B cell (primary cell): ENCODE measurements around the gene LAMTOR2. TPM values are rescaled to one million over a fixed set of nuclear protein-coding genes. Genes with fewer than 3 reads are reported as not detected.

Experiments
- ATAC-seq: fragments of 200-7000 bp; cut with Tn5 transposase; one replicate; pipeline ENCODE4 v1.10.0; 2021; ENCODE audit warnings: low read depth, mild to moderate bottlenecking, moderate number of reproducible peaks, moderate library complexity
- CTCF ChIA-PET: fragments of 350-600 bp; sonication (Branson Sonifier 250); formaldehyde crosslinking; loops from one replicate; lab custom pipeline; 2021; ENCODE audit warnings: antibody characterized with exemption, inconsistent platforms; lab: Charles Lee
- POLR2A ChIA-PET: fragments of 350-600 bp; sonication (Branson Sonifier 250); formaldehyde crosslinking; loops from one replicate; lab custom pipeline; 2021; ENCODE audit warnings: antibody characterized with exemption; lab: Charles Lee
- DNase-seq: peaks from one replicate; pipeline ENCODE4 v3.0.0; 2013
- H2AFZ ChIP-seq: 2 replicates; pipeline ENCODE4 v1.6.1; 2012; ENCODE audit warnings: mild to moderate bottlenecking, low read depth, low read length; ENCODE audit not compliant: insufficient read depth, poor library complexity, severe bottlenecking
- H3K27ac ChIP-seq, 2 donors: 1 replicate in 1 of 2; 2 replicates in 1 of 2; pipeline ENCODE4 v1.5.1; 2012 to 2013; ENCODE audit warnings: low read length in 2 of 2, mild to moderate bottlenecking in 2 of 2, moderate library complexity in 1 of 2
- H3K27me3 ChIP-seq, 4 experiments: fragments of 200-600 bp in 1 of 4; sonication (generic) in 1 of 4; replicated peaks in 1 of 4; 1 replicate in 2 of 4; 2 replicates in 2 of 4; pipeline versions ENCODE4 v1.6.1 to v1.7.0; 2013 to 2016; ENCODE audit warnings: low read length in 3 of 4, mild to moderate bottlenecking in 2 of 4, mixed read lengths in 1 of 4, moderate library complexity in 1 of 4; ENCODE audit not compliant: insufficient read depth in 4 of 4, control insufficient read depth in 3 of 4; ENCODE audit errors: control extremely low read depth in 1 of 4
- H3K36me3 ChIP-seq, 2 experiments: replicated peaks in 1 of 2; 1 replicate in 1 of 2; 2 replicates in 1 of 2; pipeline versions ENCODE4 v1.6.1 to v1.7.1; 2013; ENCODE audit warnings: low read length in 1 of 2; ENCODE audit not compliant: insufficient read depth in 2 of 2, control insufficient read depth in 1 of 2; ENCODE audit errors: control extremely low read depth in 1 of 2, extremely low read depth in 1 of 2
- H3K4me1 ChIP-seq, 2 donors: fragments of 200-600 bp in 1 of 2; sonication (generic) in 1 of 2; 1 replicate in 1 of 2; 2 replicates in 1 of 2; pipeline versions ENCODE4 v1.5.1 to v1.6.1; 2013 to 2017; ENCODE audit warnings: low read length in 2 of 2; ENCODE audit not compliant: control insufficient read depth in 2 of 2, insufficient read depth in 2 of 2
- H3K4me2 ChIP-seq: replicated peaks from 2 replicates; pipeline ENCODE3; 2012; ENCODE audit warnings: mild to moderate bottlenecking, low read depth, low read length; ENCODE audit not compliant: poor library complexity, severe bottlenecking
- H3K4me3 ChIP-seq, 5 experiments: fragments of 200-600 bp in 1 of 5; sonication (generic) in 1 of 5; 1 replicate in 3 of 5; 2 replicates in 2 of 5; pipeline versions ENCODE4 v1.5.1 to v1.7.0; 2011 to 2016; ENCODE audit warnings: low read length in 4 of 5, mild to moderate bottlenecking in 4 of 5, low read depth in 2 of 5, control low read depth in 1 of 5, moderate library complexity in 1 of 5; ENCODE audit not compliant: insufficient read depth in 1 of 5; ENCODE audit errors: control extremely low read depth in 1 of 5, extremely low read depth in 1 of 5
- H3K79me2 ChIP-seq: fragments of 200-600 bp; sonication (generic); one replicate; pipeline ENCODE4 v1.6.0; 2016; ENCODE audit warnings: low read length; ENCODE audit not compliant: control insufficient read depth, insufficient read depth
- H3K9ac ChIP-seq: fragments of 200-600 bp; sonication (generic); 2 replicates; pipeline ENCODE4 v1.6.1; 2017; ENCODE audit warnings: mild to moderate bottlenecking, low read length, moderate library complexity
- H3K9me3 ChIP-seq, 3 donors: one replicate each; pipeline versions ENCODE4 v1.6.1 to v1.7.1; 2013; ENCODE audit warnings: low read length in 2 of 3; ENCODE audit not compliant: control insufficient read depth in 2 of 3, insufficient read depth in 1 of 3; ENCODE audit errors: control extremely low read depth in 1 of 3
- H4K20me1 ChIP-seq: 2 replicates; pipeline ENCODE4 v1.6.0; 2012; ENCODE audit warnings: mild to moderate bottlenecking, low read length; ENCODE audit not compliant: insufficient read depth, control insufficient read depth, poor library complexity, severe bottlenecking
- H3K27ac Mint-ChIP-seq: one replicate; pipeline ENCODE4 v1.8.0; 2021; ENCODE audit warnings: mixed read lengths
- H3K27me3 Mint-ChIP-seq: one replicate; pipeline ENCODE4 v1.8.0; 2021; ENCODE audit warnings: mixed read lengths
- H3K4me1 Mint-ChIP-seq: one replicate; pipeline ENCODE4 v1.8.0; 2021; ENCODE audit warnings: mixed read lengths
- H3K4me3 Mint-ChIP-seq: one replicate; pipeline ENCODE4 v1.8.0; 2021; ENCODE audit warnings: mixed read lengths
- H3K9me3 Mint-ChIP-seq: one replicate; pipeline ENCODE4 v1.8.0; 2022; ENCODE audit warnings: mixed read lengths; ENCODE audit not compliant: insufficient read depth
- EZH2 ChIP-seq: IDR thresholded peaks from 2 replicates; pipeline ENCODE4 v1.6.1; 2012; ENCODE audit warnings: borderline replicate concordance, low read depth, mild to moderate bottlenecking, moderate library complexity, low read length; ENCODE audit not compliant: insufficient read depth, poor library complexity, severe bottlenecking
- WGBS: methylation state at CpG from one replicate; pipeline ENCODE4 v1.1.5; 2013; ENCODE audit warnings: missing lambda C conversion rate; ENCODE audit not compliant: insufficient coverage; 5-methylcytosine and 5-hydroxymethylcytosine counted together
- intact Hi-C: fragments of 100-400 bp; cut with micrococcal nuclease; formaldehyde crosslinking; loops from one replicate; pipeline ENCODE4 v1.10.0; 2022
- polyA plus RNA-seq: library from polyadenylated mRNA; depleted of rRNA; stranded (reverse); fragments of >200 nt; gene quantifications from 2 replicates; pipeline ENCODE4 v1.2.3, GENCODE V29; 2012
- total RNA-seq, 2 donors: library from RNA; stranded (reverse); fragments of 120-200 nt in 1 of 2; gene quantifications; 1 replicate in 1 of 2; 2 replicates in 1 of 2; pipeline versions ENCODE4 v1.2.3 to v1.2.4, GENCODE V29; 2013 to 2022
- TF ChIP-seq, protein P1 (sequence below): fragments of 200-600 bp; IDR thresholded peaks from one replicate; pipeline ENCODE4 v1.8.0; 2022; ENCODE audit warnings: antibody characterized with exemption, mild to moderate bottlenecking

LAMTOR2 gene
- total and polyA plus RNA-seq, 2 donors (not counting 1 experiment from before 2014, with no cell fraction given): 31.5 to 55.9 TPM

DNA sequence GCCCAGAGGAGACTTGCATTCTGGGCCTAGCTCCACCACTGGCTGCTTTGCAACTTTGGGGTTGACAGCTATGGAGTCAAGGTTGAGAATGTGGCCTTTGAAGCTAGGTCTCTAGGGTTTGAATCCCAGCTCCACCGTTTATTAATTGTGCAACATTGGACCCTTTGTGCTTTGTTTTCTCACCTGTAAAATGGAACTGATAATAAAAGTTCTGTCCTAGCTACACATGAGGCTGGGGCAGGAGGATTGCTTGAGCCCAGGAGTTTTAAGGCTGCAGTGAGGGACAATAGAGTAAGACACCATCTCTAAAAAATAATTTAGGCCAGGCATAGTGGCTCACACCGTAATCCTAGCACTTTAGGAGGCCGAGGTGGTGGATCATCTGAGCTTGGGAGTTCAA, 44.7 kb downstream of the LAMTOR2 start:
- H3K27ac Mint-ChIP-seq: no peak overlapping the region

More for the DNA sequence above, 44.7 kb downstream of the LAMTOR2 start:
- peaks cover 47% of the 10 kb centered on the region for H3K4me1 Mint-ChIP-seq
- ATAC-seq: no peak
- Histone ChIP-seq H3K4me1 (peaks cover 35 to 40% of the 10 kb centered on the region in 2 donors), H3K27ac (peak overlapping the region in 1 of 2 donors; percentile 93), H3K9ac (no peak overlapping the region), H3K4me3 (no peak overlapping the region), H2AFZ (no peak overlapping the region), H3K9me3 (peaks cover 0 to 3% (median 0%) of the 10 kb centered on the region in 3 donors), H4K20me1 (no peaks in the 10 kb centered on the region), H3K36me3 (no peaks in the 10 kb centered on the region), H3K79me2 (no peaks in the 10 kb centered on the region), H3K27me3 (peaks cover 0 to 5% (median 0%) of the 10 kb centered on the region in 4 experiments), H3K4me2 (no peak overlapping the region)
- 100% methylated on average over 3 of the region's 3 CpGs for WGBS
- TF ChIP-seq, protein P1, sequence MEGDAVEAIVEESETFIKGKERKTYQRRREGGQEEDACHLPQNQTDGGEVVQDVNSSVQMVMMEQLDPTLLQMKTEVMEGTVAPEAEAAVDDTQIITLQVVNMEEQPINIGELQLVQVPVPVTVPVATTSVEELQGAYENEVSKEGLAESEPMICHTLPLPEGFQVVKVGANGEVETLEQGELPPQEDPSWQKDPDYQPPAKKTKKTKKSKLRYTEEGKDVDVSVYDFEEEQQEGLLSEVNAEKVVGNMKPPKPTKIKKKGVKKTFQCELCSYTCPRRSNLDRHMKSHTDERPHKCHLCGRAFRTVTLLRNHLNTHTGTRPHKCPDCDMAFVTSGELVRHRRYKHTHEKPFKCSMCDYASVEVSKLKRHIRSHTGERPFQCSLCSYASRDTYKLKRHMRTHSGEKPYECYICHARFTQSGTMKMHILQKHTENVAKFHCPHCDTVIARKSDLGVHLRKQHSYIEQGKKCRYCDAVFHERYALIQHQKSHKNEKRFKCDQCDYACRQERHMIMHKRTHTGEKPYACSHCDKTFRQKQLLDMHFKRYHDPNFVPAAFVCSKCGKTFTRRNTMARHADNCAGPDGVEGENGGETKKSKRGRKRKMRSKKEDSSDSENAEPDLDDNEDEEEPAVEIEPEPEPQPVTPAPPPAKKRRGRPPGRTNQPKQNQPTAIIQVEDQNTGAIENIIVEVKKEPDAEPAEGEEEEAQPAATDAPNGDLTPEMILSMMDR: no peak
- no peak for TF ChIP-seq EZH2
- H3K9me3 Mint-ChIP-seq: no peaks in the 10 kb centered on the region
- no peak for DNase-seq
- H3K4me3 Mint-ChIP-seq: no peak overlapping the region
- POLR2A ChIA-PET: interaction anchor here (0.6 to 5.2 kb wide), 2 partner anchors 9 to 16 kb away, joined by 3 to 29 read pairs; partner anchors contain the start of gene LMNA
- H3K27me3 Mint-ChIP-seq: no peaks in the 10 kb centered on the region
- intact Hi-C loops: no loop called here
- CTCF ChIA-PET: interaction anchor here (0.6 to 23.7 kb wide), 6 partner anchors 8 to 161 kb away, joined by 3 to 970 read pairs (median 4); partner anchors contain the start of gene LMNA
